IMR-90 (cell line): Measurements from ENCODE around the gene ALCAM. TPM values are rescaled to one million over a fixed set of nuclear protein-coding genes. Genes with fewer than 3 reads are reported as not detected.

ENCODE experiments used
- ATAC-seq: fragments of 200-7000 bp; cut with Tn5 transposase; 2 replicates; pipeline ENCODE4 v1.9.1; 2020; ENCODE audit warnings: low read depth, mild to moderate bottlenecking, moderate library complexity
- BruUV-seq: library from RNA; stranded (reverse); fragments of 400-500 nt; replicated peaks from 2 replicates; lab custom pipeline; 2021; lab: Mats Ljungman, UMichigan
- CTCF ChIA-PET: fragments of 300-600 bp; formaldehyde crosslinking; extraction: SDS; loops from one replicate; lab custom pipeline; 2021; ENCODE audit warnings: antibody characterized with exemption; lab: Yijun Ruan, JAX
- POLR2A ChIA-PET: fragments of 300-600 bp; sonication (Branson Sonifier 250); formaldehyde crosslinking; loops from one replicate; lab custom pipeline; 2022; ENCODE audit warnings: antibody characterized with exemption; ENCODE audit not compliant: unreplicated experiment; lab: Charles Lee
- DNase-seq: peaks from one replicate; pipeline ENCODE4 v3.0.0; 2013
- H2AFZ ChIP-seq: replicated peaks from 2 replicates; pipeline ENCODE3; 2013; ENCODE audit warnings: low read length, mild to moderate bottlenecking; ENCODE audit not compliant: poor library complexity
- H2AK5ac ChIP-seq: 2 replicates; pipeline ENCODE4 v1.6.1; 2013; ENCODE audit warnings: low read depth, low read length, inconsistent platforms
- H2AK9ac ChIP-seq: replicated peaks from 2 replicates; pipeline ENCODE3; 2013; ENCODE audit warnings: mild to moderate bottlenecking, low read depth, low read length, moderate library complexity; ENCODE audit not compliant: poor library complexity
- H2BK120ac ChIP-seq: 2 replicates; pipeline ENCODE4 v1.6.1; 2013; ENCODE audit warnings: low read depth, low read length, inconsistent platforms
- H2BK15ac ChIP-seq: 3 replicates; pipeline ENCODE4 v1.6.1; 2013; ENCODE audit warnings: low read depth, low read length, inconsistent platforms
- H2BK20ac ChIP-seq: 2 replicates; pipeline ENCODE4 v1.6.1; 2013; ENCODE audit warnings: low read depth, mild to moderate bottlenecking, inconsistent platforms, low read length, moderate library complexity
- H2BK5ac ChIP-seq: 2 replicates; pipeline ENCODE4 v1.6.1; 2013; ENCODE audit warnings: mild to moderate bottlenecking, low read depth, low read length, inconsistent platforms; ENCODE audit not compliant: poor library complexity, severe bottlenecking
- H3K14ac ChIP-seq: replicated peaks from 2 replicates; pipeline ENCODE4 v1.6.1; 2013; ENCODE audit warnings: low read depth, low read length, inconsistent platforms
- H3K18ac ChIP-seq: 2 replicates; pipeline ENCODE4 v1.6.1; 2013; ENCODE audit warnings: low read depth, low read length, control low read depth
- H3K23ac ChIP-seq: 2 replicates; pipeline ENCODE4 v1.6.1; 2013; ENCODE audit warnings: low read depth, low read length, inconsistent platforms
- H3K27ac ChIP-seq: 2 replicates; pipeline ENCODE4 v1.5.1; 2013; ENCODE audit warnings: mild to moderate bottlenecking, control low read depth, low read length; ENCODE audit not compliant: insufficient read depth
- H3K27me3 ChIP-seq: 2 replicates; pipeline ENCODE4 v1.6.1; 2013; ENCODE audit warnings: low read length; ENCODE audit not compliant: control insufficient read depth, insufficient read depth
- H3K36me3 ChIP-seq: 2 replicates; pipeline ENCODE4 v1.6.1; 2013; ENCODE audit warnings: low read length, mixed read lengths; ENCODE audit not compliant: control insufficient read depth, insufficient read depth
- H3K4ac ChIP-seq: 2 replicates; pipeline ENCODE4 v1.6.1; 2013; ENCODE audit warnings: low read depth, low read length, inconsistent platforms
- H3K4me1 ChIP-seq: 2 replicates; pipeline ENCODE4 v1.6.1; 2013; ENCODE audit warnings: low read length, mixed read lengths; ENCODE audit not compliant: control insufficient read depth, insufficient read depth
- H3K4me2 ChIP-seq: 2 replicates; pipeline ENCODE4 v1.6.1; 2013; ENCODE audit warnings: low read depth, mild to moderate bottlenecking, control low read depth, low read length, moderate library complexity
- H3K4me3 ChIP-seq: 2 replicates; pipeline ENCODE4 v1.5.1; 2013; ENCODE audit warnings: low read depth, mild to moderate bottlenecking, control low read depth, low read length, moderate library complexity; ENCODE audit not compliant: insufficient read depth
- H3K56ac ChIP-seq: 2 replicates; pipeline ENCODE4 v1.6.1; 2013; ENCODE audit warnings: low read length, inconsistent platforms; ENCODE audit not compliant: insufficient read depth; ENCODE audit errors: extremely low read depth
- H3K79me1 ChIP-seq, 2 experiments: 2 replicates each; pipeline ENCODE4 v1.6.1; 2013; ENCODE audit warnings: low read length in 2 of 2, inconsistent platforms in 1 of 2, low read depth in 1 of 2
- H3K9ac ChIP-seq: 2 replicates; pipeline ENCODE4 v1.6.1; 2013; ENCODE audit warnings: low read depth, low read length, control low read depth
- H3K9me1 ChIP-seq: 2 replicates; pipeline ENCODE4 v1.6.1; 2013; ENCODE audit warnings: low read length, inconsistent platforms; ENCODE audit not compliant: insufficient read depth
- H3K9me3 ChIP-seq: 2 replicates; pipeline ENCODE4 v1.6.1; 2013; ENCODE audit warnings: low read length; ENCODE audit not compliant: control insufficient read depth, insufficient read depth
- H4K20me1 ChIP-seq: 2 replicates; pipeline ENCODE4 v1.6.1; 2013; ENCODE audit warnings: low read length, inconsistent platforms; ENCODE audit not compliant: insufficient read depth
- H4K5ac ChIP-seq: 2 replicates; pipeline ENCODE4 v1.6.1; 2013; ENCODE audit warnings: mild to moderate bottlenecking, low read depth, low read length, control low read depth
- H4K8ac ChIP-seq, 2 experiments: 2 replicates each; pipeline ENCODE4 v1.6.1; 2013; ENCODE audit warnings: low read depth in 2 of 2, low read length in 2 of 2, control low read depth in 1 of 2, inconsistent platforms in 1 of 2
- H4K91ac ChIP-seq: 2 replicates; pipeline ENCODE4 v1.6.1; 2013; ENCODE audit warnings: low read depth, low read length, inconsistent platforms; ENCODE audit not compliant: insufficient read depth
- CEBPB ChIP-seq: IDR thresholded peaks from 2 replicates; pipeline ENCODE4 v1.6.1; 2012; ENCODE audit warnings: low read depth, low read length, improper control_type of control experiment
- CTCF ChIP-seq: conservative IDR thresholded peaks from 2 replicates; pipeline ENCODE4 v1.5.1; 2012; ENCODE audit warnings: mild to moderate bottlenecking, low read depth, low read length, improper control_type of control experiment
- MAFK ChIP-seq: IDR thresholded peaks from 2 replicates; pipeline ENCODE4 v1.6.1; 2012; ENCODE audit warnings: low read depth, low read length, improper control_type of control experiment
- MAZ ChIP-seq: IDR thresholded peaks from 2 replicates; pipeline ENCODE4 v1.6.1; 2012; ENCODE audit warnings: low read depth, mild to moderate bottlenecking, low read length, improper control_type of control experiment, moderate library complexity, borderline replicate concordance
- RAD21 ChIP-seq: IDR thresholded peaks from 2 replicates; pipeline ENCODE4 v1.6.1; 2012; ENCODE audit warnings: low read length, improper control_type of control experiment
- WGBS, 2 experiments: methylation state at CpG; one replicate each; pipeline versions ENCODE4 v1.1.5 to v1.1.7; 2013; ENCODE audit warnings: missing lambda C conversion rate in 2 of 2; ENCODE audit not compliant: insufficient read length in 1 of 2; ENCODE audit errors: extremely low coverage in 2 of 2; 5-methylcytosine and 5-hydroxymethylcytosine counted together
- dilution Hi-C: fragments of 300-500 bp; cut with HindIII; formaldehyde crosslinking; loops from one replicate; pipeline ENCODE4 v1.14.3; 2018; ENCODE audit warnings: low sequenced_read_pairs; ENCODE audit not compliant: unreplicated experiment
- in situ Hi-C: fragments of 300-500 bp; cut with MboI; formaldehyde crosslinking; loops from 3 replicates; pipeline ENCODE4 v1.14.3; 2019; ENCODE audit warnings: low sequenced_read_pairs, inconsistent platforms, mixed read lengths
- intact Hi-C: fragments of 100-400 bp; cut with micrococcal nuclease; formaldehyde crosslinking; loops from 2 replicates; pipeline ENCODE4 v1.10.0; 2022
- polyA plus RNA-seq, 3 experiments: library from polyadenylated mRNA; depleted of rRNA; stranded (reverse); fragments of >200 nt; gene quantifications; 2 replicates each; pipeline ENCODE4 v1.2.3, GENCODE V29; 2012; ENCODE audit warnings: low replicate concordance in 1 of 3
- total RNA-seq: library from RNA; depleted of rRNA; stranded (reverse); fragments of >200 nt; gene quantifications from 2 replicates; pipeline ENCODE4 v1.2.3, GENCODE V29; 2012

Gene ALCAM
- total and polyA plus RNA-seq, 2 of the 4 experiments (the other 2 are of a cell fraction), result 117 to 423 TPM

- no peaks in the 10 kb centered on the region for H3K36me3 ChIP-seq
- peak overlapping the region; percentile 3; the same call in 1 of the 2 replicates for H3K23ac ChIP-seq
- H3K27me3 ChIP-seq, result no peaks in the 10 kb centered on the region
- H3K14ac ChIP-seq, result peak overlapping the region; percentile 96; the same call in 1 of the 2 replicates
- H3K4me3 ChIP-seq, result no peak overlapping the region
- CTCF ChIA-PET, result interaction anchor here (1.3 kb wide), 1 partner anchor 14 kb away, joined by 3 read pairs; the partner anchor contains the start of gene ALCAM
- BruUV-seq, result no TSS peak
- peaks cover 8% of the 10 kb centered on the region; the same call in 1 of the 2 replicates for H3K9me1 ChIP-seq
- dilution Hi-C loops, result no loop called here
- H3K18ac ChIP-seq, result no peak overlapping the region
- H3K9ac ChIP-seq, result no peak overlapping the region
- no peaks in the 10 kb centered on the region for H4K20me1 ChIP-seq
- peak overlapping the region; percentile 73; the same call in 1 of the 2 replicates for H2BK20ac ChIP-seq
- no CpG with 5 or more reads among the region's 4 CpGs for WGBS, 2 experiments
- no peak overlapping the region for H2AFZ ChIP-seq
- no peak for TF ChIP-seq MAZ
- TF ChIP-seq MAFK, result 0 out of 2 replicates have a peak, but pooled peaks have one; percentile 4
- TF ChIP-seq CEBPB, result peak; percentile 81
- no peak for TF ChIP-seq CTCF
- no peak for TF ChIP-seq RAD21
- no peak overlapping the region for H2AK5ac ChIP-seq
- H4K8ac ChIP-seq, result peak overlapping the region in 1 of 2 experiments; percentile 97; a peak in 1 of 4 replicates
- H2AK9ac ChIP-seq, result no peak overlapping the region
- DNase-seq (peak; percentile 58), ATAC-seq (no peak; the same call in 1 of the 2 replicates)
- H2BK15ac ChIP-seq, result 0 out of 3 replicates have a peak overlapping the region, but pooled peaks have one; percentile 53
- intact Hi-C loops, result no loop called here
- peak overlapping the region; percentile 14; the same call in 1 of the 2 replicates for H3K4ac ChIP-seq
- H3K56ac ChIP-seq, result no peak overlapping the region
- H3K9me3 ChIP-seq, result no peaks in the 10 kb centered on the region
- H3K27ac ChIP-seq, result no peak overlapping the region
- H4K5ac ChIP-seq, result no peak overlapping the region
- peak overlapping the region; percentile 81 for H2BK5ac ChIP-seq
- POLR2A ChIA-PET, result interaction anchor here (1.0 kb wide), 1 partner anchor 48 kb away, joined by 3 read pairs; no protein-coding TSS in a partner anchor
- H2BK120ac ChIP-seq, result peak overlapping the region; percentile 97; the same call in 1 of the 2 replicates
- no peak overlapping the region for H4K91ac ChIP-seq
- in situ Hi-C loops, result loop anchor here (25.0 kb wide), 1 partner anchor 441 kb away; no protein-coding TSS in a partner anchor
- H3K79me1 ChIP-seq, result peaks cover 0 to 17% of the 10 kb centered on the region in 2 experiments; a peak in 2 of 4 replicates
- H3K4me2 ChIP-seq, result peak overlapping the region; percentile 69; the same call in 1 of the 2 replicates
- peaks cover 12% of the 10 kb centered on the region; the same call in 1 of the 2 replicates for H3K4me1 ChIP-seq
These were observed 13.7 kb upstream of the ALCAM start for GRCh38 chr3:105352976-105353375.
